ENCODE results near the gene PPDPF.

DNA sequence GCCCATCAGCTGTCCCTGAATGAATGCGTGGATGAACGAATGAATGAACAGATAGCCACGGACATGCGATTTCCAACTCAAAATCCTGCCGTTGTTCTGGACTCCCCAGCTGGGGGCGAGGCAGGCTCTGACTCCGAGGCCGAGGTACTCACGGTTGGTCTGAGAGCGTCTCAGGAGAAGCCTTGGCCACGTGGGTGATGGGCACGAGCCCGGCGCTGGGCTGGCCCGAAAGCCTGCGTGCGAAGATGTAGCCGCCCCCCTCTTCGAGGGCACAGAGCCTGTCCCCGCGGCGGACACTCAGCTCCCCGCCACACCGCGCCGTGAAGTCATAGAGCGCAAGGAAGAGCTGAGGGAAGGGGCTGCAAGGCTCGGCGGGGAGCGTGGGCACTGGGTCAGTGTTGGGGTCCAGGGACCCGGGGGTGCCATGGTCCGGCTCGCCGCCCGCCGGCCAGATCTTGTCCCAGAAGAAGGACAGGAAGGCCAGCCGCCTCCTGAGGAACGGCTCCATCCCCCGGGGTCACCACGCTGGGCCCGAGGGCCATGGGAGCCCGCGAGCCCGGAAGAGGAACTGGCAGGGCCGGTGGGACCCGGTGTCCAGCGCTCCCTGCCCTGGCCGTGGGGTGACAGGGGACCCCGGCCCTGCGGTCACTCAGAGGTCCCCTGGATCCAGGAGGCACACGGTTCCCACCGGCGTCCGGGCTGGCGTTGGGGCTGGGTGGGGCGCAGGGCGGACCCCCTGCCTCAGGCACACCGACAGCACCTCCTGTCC, 26.6 kb downstream of the PPDPF start:
- TF ChIP-seq POLR2AphosphoS5 (IDR thresholded peaks at IDR 0.05; ENCODE audit: borderline replicate concordance, low read depth, low read length) (no peak), EZH2 (IDR thresholded peaks at IDR 0.05) (no peak)

Measured in SK-N-MC (cell line).